Mesendoderm (in vitro differentiated cells): ENCODE data around the gene GNG13.
"Not testable (repeated sequence)": the region's sequence is repeated elsewhere in the genome, so short reads cannot be mapped to it uniquely, and the experiment has no call there.

Experiments used
- DNase-seq: peaks from one replicate; pipeline ENCODE4 v3.0.0; 2013
- H2AK5ac ChIP-seq: 2 replicates; pipeline ENCODE4 v1.6.1; 2013; ENCODE audit warnings: low read length, inconsistent platforms
- H2BK120ac ChIP-seq: 2 replicates; pipeline ENCODE4 v1.6.1; 2013; ENCODE audit warnings: low read depth, mild to moderate bottlenecking, low read length, moderate library complexity, mixed read lengths
- H2BK15ac ChIP-seq: replicated peaks from 2 replicates; pipeline ENCODE4 v1.6.1; 2013; ENCODE audit warnings: low read depth, mild to moderate bottlenecking, moderate library complexity
- H2BK5ac ChIP-seq: 2 replicates; pipeline ENCODE4 v1.6.1; 2013; ENCODE audit warnings: low read length, inconsistent platforms
- H3K18ac ChIP-seq: 2 replicates; pipeline ENCODE4 v1.6.1; 2013; ENCODE audit warnings: mild to moderate bottlenecking, low read length, mixed read lengths
- H3K23ac ChIP-seq: one replicate; pipeline ENCODE4 v1.6.1; 2013; ENCODE audit warnings: low read length
- H3K27ac ChIP-seq: 2 replicates; pipeline ENCODE4 v1.5.1; 2013; ENCODE audit warnings: low read depth, mild to moderate bottlenecking, inconsistent platforms, low read length, moderate library complexity
- H3K27me3 ChIP-seq: 2 replicates; pipeline ENCODE4 v1.6.1; 2013; ENCODE audit warnings: low read length, control low read depth, mild to moderate bottlenecking, inconsistent platforms; ENCODE audit not compliant: insufficient read depth, poor library complexity
- H3K36me3 ChIP-seq: 2 replicates; pipeline ENCODE4 v1.6.1; 2013; ENCODE audit warnings: low read length, inconsistent platforms; ENCODE audit not compliant: control insufficient read depth, insufficient read depth
- H3K4ac ChIP-seq: one replicate; pipeline ENCODE4 v1.6.1; 2013; ENCODE audit warnings: low read depth, mild to moderate bottlenecking, low read length, moderate library complexity
- H3K4me1 ChIP-seq: 2 replicates; pipeline ENCODE4 v1.6.1; 2013; ENCODE audit warnings: low read depth, low read length, inconsistent platforms; ENCODE audit not compliant: control insufficient read depth
- H3K4me2 ChIP-seq: 2 replicates; pipeline ENCODE4 v1.6.1; 2013; ENCODE audit warnings: low read length
- H3K4me3 ChIP-seq: 2 replicates; pipeline ENCODE4 v1.5.1; 2013; ENCODE audit warnings: mild to moderate bottlenecking, low read length
- H3K56ac ChIP-seq: one replicate; pipeline ENCODE4 v1.6.1; 2013; ENCODE audit warnings: low read length
- H3K79me1 ChIP-seq: 2 replicates; pipeline ENCODE4 v1.6.1; 2013; ENCODE audit warnings: low read length, inconsistent platforms
- H3K79me2 ChIP-seq: 2 replicates; pipeline ENCODE4 v1.6.1; 2013; ENCODE audit warnings: mild to moderate bottlenecking, low read length; ENCODE audit not compliant: control insufficient read depth, insufficient read depth
- H3K9ac ChIP-seq: 2 replicates; pipeline ENCODE4 v1.6.1; 2013; ENCODE audit warnings: low read length, inconsistent platforms
- H4K5ac ChIP-seq: one replicate; pipeline ENCODE4 v1.6.1; 2013; ENCODE audit warnings: low read length
- H4K8ac ChIP-seq: one replicate; pipeline ENCODE4 v1.6.1; 2013; ENCODE audit warnings: low read depth, mild to moderate bottlenecking, control low read depth, low read length, moderate library complexity
- WGBS: extraction: QIAGEN DNeasy Blood & Tissue Kit; methylation state at CpG from one replicate; pipeline ENCODE4 v1.1.7; 2013; ENCODE audit warnings: low lambda C conversion rate, missing lambda C conversion rate; ENCODE audit not compliant: insufficient coverage; ENCODE audit errors: extremely low coverage; 5-methylcytosine and 5-hydroxymethylcytosine counted together

Gene GNG13

GRCh38 chr16:824194-824593, 23.7 kb upstream of the GNG13 start:
- H4K8ac ChIP-seq = no peak overlapping the region
- no peak overlapping the region for H3K56ac ChIP-seq
- DNase-seq = no peak
- no peaks in the 10 kb centered on the region for H3K79me2 ChIP-seq
- no CpG with 5 or more reads among the region's 22 CpGs for WGBS
- H2BK120ac ChIP-seq = no peak overlapping the region
- no peak overlapping the region for H4K5ac ChIP-seq
- H3K18ac ChIP-seq = no peak overlapping the region
- no peak overlapping the region for H3K4me2 ChIP-seq
- no peak overlapping the region for H2BK15ac ChIP-seq
- H3K36me3 ChIP-seq = no peaks in the 10 kb centered on the region
- no peaks in the 10 kb centered on the region for H3K27me3 ChIP-seq
- H3K4me1 ChIP-seq = no peaks in the 10 kb centered on the region
- H3K79me1 ChIP-seq = no peaks in the 10 kb centered on the region
- H3K27ac ChIP-seq = no peak overlapping the region
- no peak overlapping the region for H2BK5ac ChIP-seq
- H3K9ac ChIP-seq = no peak overlapping the region
- H3K23ac ChIP-seq = no peak overlapping the region
- H3K4me3 ChIP-seq = no peak overlapping the region
- no peak overlapping the region for H2AK5ac ChIP-seq
- no peak overlapping the region for H3K4ac ChIP-seq

GRCh38 chr16:822909-823297, 22.4 kb upstream of the GNG13 start:
- Histone ChIP-seq H2BK120ac (no peak overlapping the region), H3K27me3 (no peaks in the 10 kb centered on the region)
- no peak for DNase-seq

GRCh38 chr16:822174-822908, 21.8 kb upstream of the GNG13 start:
- H3K4me1 ChIP-seq = no peaks in the 10 kb centered on the region
- no peak overlapping the region for H3K18ac ChIP-seq
- no CpG with 5 or more reads among the region's 21 CpGs for WGBS
- H4K5ac ChIP-seq = no peak overlapping the region
- H3K9ac ChIP-seq = no peak overlapping the region
- no peak overlapping the region for H4K8ac ChIP-seq
- H3K4me2 ChIP-seq = no peak overlapping the region
- no peak overlapping the region for H3K23ac ChIP-seq
- H2AK5ac ChIP-seq = no peak overlapping the region
- H3K27ac ChIP-seq = no peak overlapping the region
- no peak overlapping the region for H2BK120ac ChIP-seq
- no peak overlapping the region for H3K4me3 ChIP-seq
- DNase-seq = no peak
- no peak overlapping the region for H2BK15ac ChIP-seq
- H2BK5ac ChIP-seq = no peak overlapping the region
- H3K27me3 ChIP-seq = no peaks in the 10 kb centered on the region
- no peaks in the 10 kb centered on the region for H3K36me3 ChIP-seq
- no peak overlapping the region for H3K4ac ChIP-seq
- H3K79me1 ChIP-seq = no peaks in the 10 kb centered on the region
- no peak overlapping the region for H3K56ac ChIP-seq
- no peaks in the 10 kb centered on the region for H3K79me2 ChIP-seq

More at GRCh38 chr16:822909-823297, 22.4 kb upstream of the GNG13 start:
- no peak overlapping the region for H3K4me3 ChIP-seq
- H3K79me1 ChIP-seq = no peaks in the 10 kb centered on the region
- H3K4me2 ChIP-seq = no peak overlapping the region
- no peak overlapping the region for H3K9ac ChIP-seq
- H3K4ac ChIP-seq = no peak overlapping the region
- WGBS = no CpG with 5 or more reads among the region's 9 CpGs
- no peak overlapping the region for H3K23ac ChIP-seq
- no peaks in the 10 kb centered on the region for H3K4me1 ChIP-seq
- no peak overlapping the region for H2AK5ac ChIP-seq
- H3K27ac ChIP-seq = no peak overlapping the region
- H3K56ac ChIP-seq = no peak overlapping the region
- no peak overlapping the region for H2BK15ac ChIP-seq
- no peak overlapping the region for H3K18ac ChIP-seq
- no peak overlapping the region for H2BK5ac ChIP-seq
- H4K5ac ChIP-seq = no peak overlapping the region
- H3K79me2 ChIP-seq = no peaks in the 10 kb centered on the region
- H3K36me3 ChIP-seq = no peaks in the 10 kb centered on the region
- no peak overlapping the region for H4K8ac ChIP-seq

GRCh38 chr16:821751-822150, 21.2 kb upstream of the GNG13 start:
- Histone ChIP-seq H4K5ac (no peak overlapping the region), H3K36me3 (no peaks in the 10 kb centered on the region), H2BK120ac (no peak overlapping the region), H3K27ac (no peak overlapping the region), H3K18ac (no peak overlapping the region), H2AK5ac (no peak overlapping the region), H3K9ac (no peak overlapping the region), H3K79me1 (no peaks in the 10 kb centered on the region), H3K56ac (no peak overlapping the region), H2BK15ac (no peak overlapping the region), H4K8ac (no peak overlapping the region), H3K4me3 (no peak overlapping the region), H3K4me2 (no peak overlapping the region), H3K4me1 (no peaks in the 10 kb centered on the region), H2BK5ac (no peak overlapping the region), H3K79me2 (no peaks in the 10 kb centered on the region), H3K23ac (no peak overlapping the region), H3K4ac (no peak overlapping the region), H3K27me3 (no peaks in the 10 kb centered on the region)
- DNase-seq = no peak
- no CpG with 5 or more reads among the region's 13 CpGs for WGBS

- no peaks in the 10 kb centered on the region for H3K4me1 ChIP-seq
- H3K4me3 ChIP-seq = no peak overlapping the region
- DNase-seq = no peak
- H3K23ac ChIP-seq = no peak overlapping the region
- no peak overlapping the region for H3K9ac ChIP-seq
- no peak overlapping the region for H3K18ac ChIP-seq
- no peak overlapping the region for H3K4ac ChIP-seq
- H2AK5ac ChIP-seq = no peak overlapping the region
- H2BK15ac ChIP-seq = no peak overlapping the region
- no peaks in the 10 kb centered on the region for H3K79me1 ChIP-seq
- H3K36me3 ChIP-seq = no peaks in the 10 kb centered on the region
- H2BK120ac ChIP-seq = no peak overlapping the region
- no CpG with 5 or more reads among the region's 12 CpGs for WGBS
- no peak overlapping the region for H3K27ac ChIP-seq
- no peaks in the 10 kb centered on the region for H3K27me3 ChIP-seq
- H2BK5ac ChIP-seq = no peak overlapping the region
- no peak overlapping the region for H4K8ac ChIP-seq
- no peak overlapping the region for H3K56ac ChIP-seq
- no peak overlapping the region for H3K4me2 ChIP-seq
- no peaks in the 10 kb centered on the region for H3K79me2 ChIP-seq
- no peak overlapping the region for H4K5ac ChIP-seq
Observed at GRCh38 chr16:820748-821147, 20.2 kb upstream of the GNG13 start.

- not testable (repeated sequence) for H3K4me3 ChIP-seq, H3K4me2 ChIP-seq, H3K36me3 ChIP-seq, H3K9ac ChIP-seq, H3K27me3 ChIP-seq, H2AK5ac ChIP-seq, H3K18ac ChIP-seq, H3K4ac ChIP-seq, H2BK120ac ChIP-seq, H3K79me1 ChIP-seq, DNase-seq, H2BK5ac ChIP-seq, H2BK15ac ChIP-seq, H4K5ac ChIP-seq, H3K23ac ChIP-seq, H3K79me2 ChIP-seq, H4K8ac ChIP-seq, H3K27ac ChIP-seq, H3K4me1 ChIP-seq, H3K56ac ChIP-seq
- WGBS = no CpG with 5 or more reads among the region's 10 CpGs
Observed at GRCh38 chr16:820044-820408, 19.5 kb upstream of the GNG13 start.
